HL-60 (cell line): ENCODE results near the gene GPN1.

ENCODE experiments used
- DNase-seq, 2 experiments: peaks; one replicate each; pipeline ENCODE4 v3.0.0-alpha.2; 2010 to 2020; ENCODE audit warnings: low read depth in 1 of 2, low spot score in 1 of 2
- H3K27ac ChIP-seq: fragments of 250-450 bp; sonication (Bioruptor Pico); replicated peaks from 2 replicates; pipeline ENCODE4 v1.5.1; 2020; ENCODE audit warnings: mild to moderate bottlenecking, moderate library complexity
- H3K27me3 ChIP-seq: fragments of 250-450 bp; sonication (Bioruptor Pico); 2 replicates; pipeline ENCODE4 v1.5.1; 2021; ENCODE audit warnings: mild to moderate bottlenecking, moderate library complexity; ENCODE audit not compliant: insufficient read depth, poor library complexity, severe bottlenecking
- H3K4me3 ChIP-seq: replicated peaks from 2 replicates; pipeline ENCODE4 v1.5.1; 2011; ENCODE audit warnings: mild to moderate bottlenecking, control low read depth, low read length; ENCODE audit not compliant: insufficient read depth
- GABPA ChIP-seq: IDR thresholded peaks from 2 replicates; pipeline ENCODE4 v1.6.1; 2012; ENCODE audit warnings: low read depth
- POLR2AphosphoS5 ChIP-seq: IDR thresholded peaks from 2 replicates; pipeline ENCODE4 v1.6.1; 2012; ENCODE audit warnings: low read depth
- REST ChIP-seq: IDR thresholded peaks from 2 replicates; pipeline ENCODE4 v1.6.1; 2012; ENCODE audit warnings: low read depth; ENCODE audit not compliant: insufficient replicate concordance
- SPI1 ChIP-seq: IDR thresholded peaks from 2 replicates; pipeline ENCODE4 v1.6.1; 2012; ENCODE audit warnings: low read depth, mild to moderate bottlenecking, borderline replicate concordance
- TF ChIP-seq, protein P1 (sequence below): IDR thresholded peaks from one replicate; pipeline ENCODE4 v1.5.1; 2011; ENCODE audit warnings: low read length, control low read depth, inconsistent platforms; ENCODE audit not compliant: insufficient read depth

The GPN1 gene

GRCh38 chr2:27689424-27689823 is 60.6 kb downstream of the GPN1 start:
- TF ChIP-seq SPI1, result no peak
- TF ChIP-seq POLR2AphosphoS5, result no peak
- no peak for TF ChIP-seq GABPA
- no peak for TF ChIP-seq REST
- TF ChIP-seq, protein P1, sequence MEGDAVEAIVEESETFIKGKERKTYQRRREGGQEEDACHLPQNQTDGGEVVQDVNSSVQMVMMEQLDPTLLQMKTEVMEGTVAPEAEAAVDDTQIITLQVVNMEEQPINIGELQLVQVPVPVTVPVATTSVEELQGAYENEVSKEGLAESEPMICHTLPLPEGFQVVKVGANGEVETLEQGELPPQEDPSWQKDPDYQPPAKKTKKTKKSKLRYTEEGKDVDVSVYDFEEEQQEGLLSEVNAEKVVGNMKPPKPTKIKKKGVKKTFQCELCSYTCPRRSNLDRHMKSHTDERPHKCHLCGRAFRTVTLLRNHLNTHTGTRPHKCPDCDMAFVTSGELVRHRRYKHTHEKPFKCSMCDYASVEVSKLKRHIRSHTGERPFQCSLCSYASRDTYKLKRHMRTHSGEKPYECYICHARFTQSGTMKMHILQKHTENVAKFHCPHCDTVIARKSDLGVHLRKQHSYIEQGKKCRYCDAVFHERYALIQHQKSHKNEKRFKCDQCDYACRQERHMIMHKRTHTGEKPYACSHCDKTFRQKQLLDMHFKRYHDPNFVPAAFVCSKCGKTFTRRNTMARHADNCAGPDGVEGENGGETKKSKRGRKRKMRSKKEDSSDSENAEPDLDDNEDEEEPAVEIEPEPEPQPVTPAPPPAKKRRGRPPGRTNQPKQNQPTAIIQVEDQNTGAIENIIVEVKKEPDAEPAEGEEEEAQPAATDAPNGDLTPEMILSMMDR, result no peak
- DNase-seq, result no peak
- H3K27ac ChIP-seq, result no peak overlapping the region
- no peaks in the 10 kb centered on the region for H3K27me3 ChIP-seq
- H3K4me3 ChIP-seq, result no peak overlapping the region

- DNase-seq, result no peak
- Histone ChIP-seq H3K4me3 (no peak overlapping the region), H3K27ac (no peak overlapping the region), H3K27me3 (no peaks in the 10 kb centered on the region)
- TF ChIP-seq REST, result no peak
- no peak for TF ChIP-seq POLR2AphosphoS5
- TF ChIP-seq SPI1, result no peak
- TF ChIP-seq, protein P1, result no peak
- no peak for TF ChIP-seq GABPA
These were observed 61.2 kb downstream of the GPN1 start for GRCh38 chr2:27690052-27690451.

DNA sequence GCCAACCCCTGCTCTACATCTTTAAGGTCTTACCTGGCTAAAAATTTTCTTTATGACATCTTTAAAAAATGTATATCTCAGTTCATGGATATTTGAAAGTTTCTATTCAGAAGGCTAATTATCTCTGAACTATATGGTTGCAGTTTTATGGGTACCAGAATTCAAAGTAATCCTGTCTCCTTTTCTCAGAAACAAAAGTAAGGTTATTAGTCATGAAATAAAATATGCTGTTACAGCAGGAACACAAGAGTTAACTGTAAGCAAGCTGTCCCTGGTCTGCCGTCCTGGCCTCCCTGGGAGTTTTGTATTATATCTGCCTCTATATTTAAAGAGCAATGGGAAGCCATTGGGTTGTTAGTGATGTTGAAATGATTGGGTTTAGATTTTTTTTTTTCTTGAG is 68.8 kb downstream of the GPN1 start:
- H3K27me3 ChIP-seq, result no peaks in the 10 kb centered on the region
- H3K27ac ChIP-seq, result no peak overlapping the region
- DNase-seq, result no peak
- no peak overlapping the region for H3K4me3 ChIP-seq
- TF ChIP-seq REST, result no peak
- TF ChIP-seq GABPA, result no peak
